H1 (cell line): ENCODE results near the gene OSBP2. TPM values are rescaled to one million over a fixed set of nuclear protein-coding genes. Genes with fewer than 3 reads are reported as not detected.

Experiments used
- SIRT6 ChIP-seq: IDR thresholded peaks from one replicate; pipeline ENCODE4 v1.7.1; 2012; ENCODE audit warnings: low read length, inconsistent platforms
- polyA plus RNA-seq, 7 experiments: library from polyadenylated mRNA; depleted of rRNA in 3 of 7; stranded (reverse) in 5 of 7; unstranded in 2 of 7; fragments of >200 nt in 5 of 7; fragments of 200-250 nt in 2 of 7; gene quantifications; 1 replicate in 5 of 7; 2 replicates in 1 of 7; 4 replicates in 1 of 7; pipeline versions ENCODE4 v1.2.1 to v1.2.3, GENCODE V29; 2011 to 2013; ENCODE audit warnings: missing spikeins in 2 of 7, mixed read lengths in 2 of 7
- total RNA-seq: library from RNA; stranded (reverse); fragmentation: NEBNext Ultra II Directional; extraction: Animal tissue kit (Norgen Biotek cat#: 25700); gene quantifications from 2 replicates; pipeline ENCODE4 v1.2.1, GENCODE V29; 2021

Gene OSBP2
- total and polyA plus RNA-seq, 2 of the 8 experiments (the other 6 are each of a cell fraction or from before 2014, with no cell fraction given), result 3.4 to 3.7 TPM

- no peak for TF ChIP-seq SIRT6
These were observed 132.1 kb downstream of the OSBP2 start (continued) for GRCh38 chr22:30826670-30827355.
